Measurements from ENCODE around the gene HORMAD2.

The HORMAD2 gene

DNA sequence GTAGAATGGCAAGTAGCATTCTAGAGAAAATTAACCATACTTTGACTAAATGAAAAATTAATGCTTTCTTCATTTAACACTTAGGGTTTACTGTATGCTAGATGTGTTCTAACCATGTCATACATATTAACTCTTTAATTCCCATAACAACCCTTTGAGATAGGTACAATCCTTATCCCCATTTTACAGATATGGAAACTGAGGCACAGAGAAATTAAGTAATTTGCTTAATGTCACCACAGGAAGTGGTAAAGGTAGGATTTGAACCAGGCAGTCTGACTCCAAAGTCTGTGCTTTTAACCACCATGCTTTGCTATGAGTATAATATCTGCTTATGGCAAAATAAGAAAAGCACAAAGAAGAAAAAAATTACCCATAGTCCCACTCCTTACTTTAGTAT lies 106.8 kb downstream of the HORMAD2 start:
- Histone ChIP-seq H3K4me3 (no peak overlapping the region), H3K27ac (no peak overlapping the region)
- TF ChIP-seq, protein P1, sequence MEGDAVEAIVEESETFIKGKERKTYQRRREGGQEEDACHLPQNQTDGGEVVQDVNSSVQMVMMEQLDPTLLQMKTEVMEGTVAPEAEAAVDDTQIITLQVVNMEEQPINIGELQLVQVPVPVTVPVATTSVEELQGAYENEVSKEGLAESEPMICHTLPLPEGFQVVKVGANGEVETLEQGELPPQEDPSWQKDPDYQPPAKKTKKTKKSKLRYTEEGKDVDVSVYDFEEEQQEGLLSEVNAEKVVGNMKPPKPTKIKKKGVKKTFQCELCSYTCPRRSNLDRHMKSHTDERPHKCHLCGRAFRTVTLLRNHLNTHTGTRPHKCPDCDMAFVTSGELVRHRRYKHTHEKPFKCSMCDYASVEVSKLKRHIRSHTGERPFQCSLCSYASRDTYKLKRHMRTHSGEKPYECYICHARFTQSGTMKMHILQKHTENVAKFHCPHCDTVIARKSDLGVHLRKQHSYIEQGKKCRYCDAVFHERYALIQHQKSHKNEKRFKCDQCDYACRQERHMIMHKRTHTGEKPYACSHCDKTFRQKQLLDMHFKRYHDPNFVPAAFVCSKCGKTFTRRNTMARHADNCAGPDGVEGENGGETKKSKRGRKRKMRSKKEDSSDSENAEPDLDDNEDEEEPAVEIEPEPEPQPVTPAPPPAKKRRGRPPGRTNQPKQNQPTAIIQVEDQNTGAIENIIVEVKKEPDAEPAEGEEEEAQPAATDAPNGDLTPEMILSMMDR (IDR thresholded peaks at IDR 0.05): no peak
- no peak for DNase-seq (ENCODE audit: low spot score)

DNA sequence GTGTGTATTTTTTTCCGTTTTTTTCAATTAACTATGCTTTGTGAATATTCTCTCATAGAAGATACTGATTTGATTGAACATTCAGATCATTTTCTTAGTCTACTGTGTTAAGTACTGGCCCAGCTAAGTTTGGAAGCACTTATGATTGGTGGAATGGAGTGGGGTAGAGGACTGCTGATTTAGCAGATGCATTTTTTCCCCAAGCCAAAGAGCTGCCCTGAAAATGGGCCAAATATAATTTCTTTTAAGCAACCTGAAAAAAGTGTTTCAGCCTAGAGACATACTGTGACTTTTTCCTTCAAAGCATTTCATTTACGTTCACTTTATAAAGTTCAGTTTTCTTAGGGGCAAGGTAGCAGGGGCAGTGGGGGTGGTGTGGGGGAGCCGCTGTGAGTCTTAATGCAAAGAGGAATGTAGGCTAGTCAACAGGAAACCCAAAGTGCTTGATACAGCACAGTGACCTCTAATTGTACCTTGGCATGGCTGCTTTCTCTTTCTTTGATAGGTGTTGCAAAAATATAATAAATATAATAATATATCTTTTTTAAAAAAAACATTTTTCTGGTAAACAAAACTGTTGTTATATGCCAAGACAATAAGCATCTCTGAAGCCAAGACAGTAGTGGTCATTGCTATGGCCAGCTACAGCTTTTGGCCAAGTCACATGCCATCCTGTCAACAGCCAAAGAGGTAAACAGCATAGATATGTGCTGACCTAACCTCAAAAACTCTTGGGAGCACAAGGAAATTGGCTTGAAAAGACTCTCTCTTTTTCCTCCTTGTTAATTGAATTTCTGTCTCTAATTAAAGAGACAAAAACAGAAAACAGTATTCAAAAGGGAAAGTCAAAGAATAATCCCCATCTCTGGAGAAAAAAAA lies 107.5 kb downstream of the HORMAD2 start:
- TF ChIP-seq, protein P1 (IDR thresholded peaks at IDR 0.05): no peak
- no peak overlapping the region for H3K27ac ChIP-seq
- no peak for DNase-seq (ENCODE audit: low spot score)

DNA sequence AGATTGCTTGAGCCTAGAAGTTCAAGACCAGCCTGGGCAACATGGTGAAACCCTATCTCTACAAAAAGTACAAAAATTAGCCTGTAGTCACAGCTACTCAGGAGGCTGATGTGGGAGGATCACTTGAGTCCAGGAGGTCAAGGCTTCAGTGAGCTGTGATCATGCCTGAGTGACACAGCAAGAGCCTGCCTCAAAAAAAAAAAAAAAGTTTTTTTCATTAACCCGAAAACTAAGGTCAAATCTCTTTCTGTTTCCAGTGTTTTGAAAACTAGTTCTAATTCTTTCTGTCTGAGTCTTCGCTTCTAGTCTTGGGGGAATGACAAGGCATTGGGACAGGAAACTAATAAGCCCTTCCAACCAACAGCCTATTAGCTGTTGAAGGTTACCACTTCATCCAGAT lies 108.6 kb downstream of the HORMAD2 start:
- no peak overlapping the region for H3K4me3 ChIP-seq
- no peak overlapping the region for H3K27ac ChIP-seq
- no peak for DNase-seq (ENCODE audit: low spot score)
- TF ChIP-seq, protein P1 (IDR thresholded peaks at IDR 0.05): no peak

More for the DNA sequence above, 107.5 kb downstream of the HORMAD2 start:
- H3K4me3 ChIP-seq: no peak overlapping the region

DNA sequence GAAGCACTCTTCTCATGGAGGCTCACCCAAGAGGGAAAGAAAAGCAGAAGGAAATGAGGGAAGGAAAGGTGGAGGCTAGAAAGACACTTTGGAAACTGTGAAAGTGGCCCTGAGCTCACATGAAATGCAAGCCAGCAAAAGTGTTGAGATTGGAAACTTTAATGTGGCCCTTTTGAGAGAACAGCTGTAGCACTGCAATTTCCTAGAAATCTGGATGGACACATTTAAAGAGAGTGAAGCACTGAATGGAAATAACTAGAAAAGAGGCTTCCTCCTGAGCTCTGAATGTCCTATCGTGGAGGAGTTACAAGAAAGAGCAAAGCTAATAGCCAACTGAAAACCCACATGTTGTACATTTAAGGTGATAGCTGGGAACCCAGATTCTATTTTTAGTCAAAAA lies 110.3 kb downstream of the HORMAD2 start:
- no peak overlapping the region for H3K4me3 ChIP-seq
- no peak overlapping the region for H3K27ac ChIP-seq
- TF ChIP-seq, protein P1 (IDR thresholded peaks at IDR 0.05): no peak
- DNase-seq (ENCODE audit: low spot score): no peak

DNA sequence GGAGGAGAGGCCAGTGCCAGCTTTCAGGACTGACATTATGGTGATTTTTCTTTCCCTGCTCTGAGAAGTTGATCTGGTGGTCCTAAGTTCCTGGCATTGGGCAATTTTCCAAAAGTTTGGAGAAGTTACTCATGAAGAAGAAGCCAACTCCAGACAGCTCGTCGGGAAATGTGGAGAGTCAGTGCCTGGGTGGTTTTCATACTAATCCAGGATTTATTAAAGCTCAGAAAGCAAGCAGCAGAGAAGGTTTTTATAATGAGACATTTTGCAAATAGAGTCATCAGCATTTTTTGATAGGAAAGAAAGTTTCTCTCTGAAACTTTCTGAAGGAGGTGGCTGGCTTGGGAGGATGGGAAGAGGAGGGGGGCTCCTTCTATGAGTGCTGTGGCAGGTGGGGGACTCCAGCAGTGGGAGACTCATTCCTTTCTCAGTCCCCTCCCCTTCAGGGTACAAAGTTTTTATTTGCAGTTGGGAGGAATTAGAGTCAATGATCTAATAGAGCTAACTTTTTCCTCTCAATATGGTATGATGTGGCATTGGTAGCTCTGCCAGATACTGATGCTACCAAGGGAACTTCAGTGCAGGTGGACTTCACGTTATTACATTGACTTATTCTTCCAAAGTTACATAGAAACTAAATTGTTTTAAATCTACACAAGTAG lies 110.9 kb downstream of the HORMAD2 start:
- no peak for DNase-seq (ENCODE audit: low spot score)
- no peak overlapping the region for H3K4me3 ChIP-seq
- H3K27ac ChIP-seq: no peak overlapping the region
- TF ChIP-seq, protein P1 (IDR thresholded peaks at IDR 0.05): no peak

DNA sequence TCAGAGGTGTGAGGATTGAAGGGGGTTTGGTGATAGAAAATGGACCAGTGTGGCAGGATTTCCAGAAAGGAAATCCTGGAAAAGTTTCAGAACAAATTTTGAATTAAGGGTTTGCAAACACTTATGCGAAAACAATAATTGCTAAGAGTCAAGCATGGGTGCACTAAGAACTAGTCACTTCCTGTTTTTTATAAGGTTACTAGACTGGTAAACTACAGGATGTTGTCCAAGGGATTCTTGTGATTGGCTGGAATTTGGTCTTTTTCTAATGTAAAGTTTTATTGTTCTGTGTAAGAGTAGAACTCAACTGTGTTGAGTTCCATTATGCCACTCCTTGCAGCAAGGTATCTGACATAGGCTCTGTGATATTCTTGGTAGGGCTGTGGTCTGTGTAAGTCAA lies 112.2 kb downstream of the HORMAD2 start:
- DNase-seq (ENCODE audit: low spot score): no peak
- no peak overlapping the region for H3K27ac ChIP-seq
- no peak overlapping the region for H3K4me3 ChIP-seq
- TF ChIP-seq, protein P1 (IDR thresholded peaks at IDR 0.05): no peak

Data from coronary artery (tissue), 2 donors.